ENCODE measurements around the gene AKR1C3.

- TF ChIP-seq CTCF (IDR thresholded peaks at IDR 0.05; ENCODE audit: extremely low read depth in 1 of 2, insufficient read depth in 1 of 2, low read depth in 1 of 2, low read length in 2 of 2): no peak
- no peak for TF ChIP-seq POLR2AphosphoS5 (IDR thresholded peaks at IDR 0.05; ENCODE audit: insufficient read depth, low read depth, low read length)
- TF ChIP-seq, protein P1, sequence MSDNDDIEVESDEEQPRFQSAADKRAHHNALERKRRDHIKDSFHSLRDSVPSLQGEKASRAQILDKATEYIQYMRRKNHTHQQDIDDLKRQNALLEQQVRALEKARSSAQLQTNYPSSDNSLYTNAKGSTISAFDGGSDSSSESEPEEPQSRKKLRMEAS (IDR thresholded peaks at IDR 0.05; ENCODE audit: insufficient read depth, insufficient read length): no peak
- no peak for TF ChIP-seq POLR2A (IDR thresholded peaks at IDR 0.05; ENCODE audit: low read depth, low read length)
- no peak for TF ChIP-seq EZH2 (IDR thresholded peaks at IDR 0.05; ENCODE audit: borderline replicate concordance, low read depth, low read length, severe bottlenecking)
- TF ChIP-seq JUN (IDR thresholded peaks at IDR 0.05; ENCODE audit: borderline replicate concordance, insufficient read depth, insufficient read length, low read depth): no peak
- no peak for TF ChIP-seq MYC (IDR thresholded peaks at IDR 0.05; ENCODE audit: low read depth, low read length)
- no peak for TF ChIP-seq FOS (IDR thresholded peaks at IDR 0.05; ENCODE audit: borderline replicate concordance, insufficient read depth, low read length)
Observed at GRCh38 chr10:5071411-5072198, 22.6 kb upstream of the AKR1C3 start.
